Breast epithelium (tissue), 4 donors: Measurements from ENCODE around the gene LAG3. TPM values are rescaled to one million over a fixed set of nuclear protein-coding genes. Genes with fewer than 3 reads are reported as not detected.
A peak's percentile ranks its signal among the peaks of the same experiment; 100 is the strongest.
"Not testable (repeated sequence)": the region's sequence is repeated elsewhere in the genome, so short reads cannot be mapped to it uniquely, and the experiment has no call there.

Experiments used
- DNase-seq, 2 donors: peaks; one replicate each; pipeline ENCODE4 v3.0.0-alpha.2; 2019; ENCODE audit warnings: low spot score in 2 of 2
- H3K27ac ChIP-seq, 2 donors: fragments of 200-600 bp; sonication (generic) in 1 of 2; one replicate each; pipeline ENCODE4 v1.5.1; 2016 to 2019; ENCODE audit warnings: mild to moderate bottlenecking in 1 of 2
- H3K27me3 ChIP-seq, 2 donors: fragments of 200-600 bp; sonication (generic) in 1 of 2; one replicate each; pipeline versions ENCODE4 v1.5.1 to v1.6.0; 2017 to 2019; ENCODE audit warnings: control low read depth in 1 of 2, mild to moderate bottlenecking in 1 of 2
- H3K36me3 ChIP-seq: fragments of 200-600 bp; one replicate; pipeline ENCODE4 v1.5.1; 2019
- H3K4me1 ChIP-seq, 2 donors: fragments of 200-600 bp; sonication (generic); one replicate each; pipeline ENCODE4 v1.5.1; 2016 to 2019; ENCODE audit warnings: control low read depth in 1 of 2
- H3K4me3 ChIP-seq, 3 donors: fragments of 200-600 bp; sonication (generic); 1 replicate in 2 of 3; 2 replicates in 1 of 3; pipeline ENCODE4 v1.5.1; 2016 to 2019; ENCODE audit warnings: mild to moderate bottlenecking in 3 of 3, moderate library complexity in 2 of 3
- H3K9me3 ChIP-seq, 2 donors: fragments of 200-600 bp; sonication (generic) in 1 of 2; one replicate each; pipeline ENCODE4 v1.5.1; 2016 to 2019; ENCODE audit warnings: control low read depth in 1 of 2
- CTCF ChIP-seq, 3 donors: fragments of 450-650 bp; IDR thresholded peaks; one replicate each; pipeline ENCODE4 v1.5.1; 2016 to 2017; ENCODE audit warnings: antibody characterized with exemption in 3 of 3, mild to moderate bottlenecking in 3 of 3, moderate library complexity in 3 of 3
- POLR2A ChIP-seq: fragments of 450-650 bp; IDR thresholded peaks from one replicate; pipeline ENCODE4 v1.6.1; 2016; ENCODE audit warnings: antibody characterized with exemption, mild to moderate bottlenecking, moderate library complexity
- POLR2AphosphoS5 ChIP-seq, 3 donors: sonication (generic); formaldehyde crosslinking; IDR thresholded peaks; one replicate each; pipeline ENCODE4 v1.6.1; 2017; ENCODE audit warnings: antibody characterized with exemption in 3 of 3
- intact Hi-C: fragments of 100-400 bp; cut with DNase I; formaldehyde crosslinking; loops from one replicate; pipeline ENCODE4 v1.15.1; 2023; ENCODE audit warnings: low total_unique reads
- total RNA-seq, 3 donors: library from RNA; depleted of rRNA; stranded (reverse); fragments of >200 nt; gene quantifications; one replicate each; pipeline ENCODE4 v1.1.0, GENCODE V29; 2016

Gene LAG3
- total RNA-seq, 3 donors from 2014 or later, result 0.44 to 1.3 (median 0.80) TPM

DNA sequence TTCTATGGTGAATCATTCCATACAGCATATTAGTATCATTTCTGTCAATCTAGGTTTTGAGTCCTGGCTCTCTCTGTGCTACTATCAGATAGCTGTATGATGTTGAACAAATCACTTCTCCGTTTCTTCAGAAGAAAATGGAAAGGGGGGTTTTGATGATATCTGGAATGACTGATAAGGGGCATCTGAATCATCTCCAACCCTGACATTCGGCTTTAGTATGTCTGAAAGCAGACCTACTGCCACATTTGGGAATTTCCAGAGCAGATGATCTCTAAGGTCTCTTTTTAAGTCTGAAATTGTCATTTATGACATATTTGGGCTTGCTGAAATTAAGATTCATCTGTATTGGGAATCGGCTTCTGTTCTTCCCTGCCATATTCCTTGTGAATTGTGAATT lies 29.5 kb upstream of the LAG3 start:
- no peak overlapping the region for H3K27ac ChIP-seq
- no peak overlapping the region for H3K4me3 ChIP-seq
- H3K4me1 ChIP-seq, result no peaks in the 10 kb centered on the region
- H3K27me3 ChIP-seq, result no peaks in the 10 kb centered on the region
- H3K36me3 ChIP-seq, result no peaks in the 10 kb centered on the region
- H3K9me3 ChIP-seq, result no peaks in the 10 kb centered on the region
- DNase-seq, result no peak
- intact Hi-C loops, result no loop called here
- TF ChIP-seq POLR2A (no peak), POLR2AphosphoS5 (IDR thresholded peaks at IDR 0.05) (no peak), CTCF (IDR thresholded peaks at IDR 0.05) (no peak)

GRCh38 chr12:6743300-6743699 lies 29.0 kb upstream of the LAG3 start:
- DNase-seq, intact Hi-C loops, H3K9me3 ChIP-seq, H3K4me1 ChIP-seq, H3K4me3 ChIP-seq, H3K27me3 ChIP-seq, H3K27ac ChIP-seq, H3K36me3 ChIP-seq: not testable (repeated sequence)

DNA sequence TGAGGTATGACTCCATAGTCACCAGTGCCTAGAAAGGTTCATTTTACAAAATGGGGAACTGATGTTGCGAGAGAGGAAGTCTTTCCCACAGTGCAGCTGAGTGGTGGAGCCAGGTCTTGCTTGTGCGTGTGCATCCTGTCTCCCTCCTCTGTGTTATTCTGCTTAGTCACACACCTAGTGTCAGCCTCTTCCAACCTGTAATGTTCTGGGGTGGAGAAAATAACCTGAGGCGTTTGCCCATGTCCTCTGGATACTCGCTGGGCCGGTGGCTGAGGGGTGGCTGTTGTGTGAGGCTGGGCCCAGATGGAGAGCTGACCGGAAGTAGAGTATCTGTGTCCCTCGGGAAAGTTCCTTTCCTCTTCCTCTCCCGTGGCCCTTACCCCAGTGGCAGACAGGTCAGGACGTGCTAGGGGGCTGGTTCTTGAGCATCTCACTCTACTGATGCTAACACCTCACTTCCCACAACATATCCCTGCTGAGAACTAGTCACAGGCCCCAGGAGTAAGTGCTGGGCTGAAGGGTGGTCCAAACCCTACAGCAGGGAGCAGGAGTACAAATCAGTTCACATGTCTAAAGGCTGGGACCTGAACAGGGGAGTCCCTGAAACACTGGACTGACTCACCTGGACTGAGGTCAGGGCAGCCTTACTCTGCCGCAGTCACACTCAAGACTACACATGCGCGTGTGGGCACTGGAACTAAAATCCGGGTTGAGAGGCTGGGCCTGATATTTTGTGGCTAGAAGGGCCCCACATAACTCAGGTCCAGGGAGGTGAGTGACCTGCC lies 26.4 kb upstream of the LAG3 start:
- intact Hi-C loops, result no loop called here
- H3K36me3 ChIP-seq, result peaks cover 20% of the 10 kb centered on the region

DNA sequence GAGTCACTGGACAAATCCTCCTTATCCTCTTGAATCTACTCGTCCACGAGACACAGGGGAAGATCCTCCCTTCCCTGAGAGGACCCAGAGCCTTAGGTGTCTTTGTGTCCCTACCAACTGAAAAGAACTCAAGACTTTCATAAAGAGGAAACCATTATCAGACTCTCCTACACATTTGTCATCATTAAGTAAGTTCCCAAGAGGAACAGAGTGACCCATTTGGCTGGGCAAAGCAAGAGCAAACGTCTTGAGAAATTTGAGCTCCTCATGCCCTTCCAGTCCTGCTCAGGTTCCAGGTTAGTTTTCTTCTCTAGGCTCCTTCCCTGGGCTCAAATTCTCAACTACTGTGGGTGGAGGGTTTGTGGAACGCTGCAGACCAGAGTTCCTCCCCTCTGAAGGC lies 25.1 kb upstream of the LAG3 start:
- TF ChIP-seq CTCF (IDR thresholded peaks at IDR 0.05), result no peak
- no peak for TF ChIP-seq POLR2A
- no peak for TF ChIP-seq POLR2AphosphoS5 (IDR thresholded peaks at IDR 0.05)
- Histone ChIP-seq H3K9me3 (no peaks in the 10 kb centered on the region), H3K27me3 (no peaks in the 10 kb centered on the region), H3K27ac (no peak overlapping the region), H3K36me3 (peaks cover 20% of the 10 kb centered on the region), H3K4me3 (no peak overlapping the region), H3K4me1 (peaks cover 0 to 7% of the 10 kb centered on the region in 2 donors)
- intact Hi-C loops, result no loop called here
- DNase-seq, result no peak

More for the DNA sequence above, 26.4 kb upstream of the LAG3 start:
- no peak for TF ChIP-seq POLR2AphosphoS5 (IDR thresholded peaks at IDR 0.05)
- TF ChIP-seq CTCF (IDR thresholded peaks at IDR 0.05), result no peak
- no peak for TF ChIP-seq POLR2A
- no peaks in the 10 kb centered on the region for H3K9me3 ChIP-seq
- no peaks in the 10 kb centered on the region for H3K27me3 ChIP-seq
- no peak for DNase-seq
- H3K4me3 ChIP-seq, result no peak overlapping the region
- H3K27ac ChIP-seq, result peak overlapping the region; percentile 10 to 40
- no peaks in the 10 kb centered on the region for H3K4me1 ChIP-seq

DNA sequence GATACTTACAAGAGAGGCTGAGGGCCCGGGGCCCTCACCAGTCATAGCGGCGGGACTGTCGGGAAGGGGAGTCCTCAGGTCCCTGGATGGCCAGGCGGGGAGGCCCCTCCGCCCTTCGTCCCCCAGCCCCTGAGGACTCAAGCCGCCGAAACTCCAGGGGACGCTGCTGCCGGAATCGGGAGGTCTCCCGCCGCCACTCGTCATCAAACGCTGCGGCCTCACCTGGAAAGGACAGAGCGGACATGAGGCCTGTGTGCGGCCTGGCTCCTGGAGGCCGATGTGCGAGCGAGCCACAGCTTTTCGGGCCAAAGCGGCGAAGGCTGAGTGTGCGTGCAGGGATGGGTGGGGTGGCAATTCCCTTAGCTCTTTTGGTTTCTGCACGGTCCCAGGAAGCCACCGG lies 23.6 kb upstream of the LAG3 start:
- intact Hi-C loops, result no loop called here
- DNase-seq, result no peak
- Histone ChIP-seq H3K27ac (no peak overlapping the region), H3K9me3 (no peaks in the 10 kb centered on the region), H3K36me3 (peaks cover 20% of the 10 kb centered on the region), H3K27me3 (no peaks in the 10 kb centered on the region), H3K4me3 (no peak overlapping the region), H3K4me1 (peaks cover 0 to 9% of the 10 kb centered on the region in 2 donors)
- TF ChIP-seq POLR2AphosphoS5 (IDR thresholded peaks at IDR 0.05) (no peak), CTCF (IDR thresholded peaks at IDR 0.05) (no peak), POLR2A (no peak)
